Putamen (tissue), 1 donor: ENCODE measurements around the gene PIGBOS1.
"Not testable (repeated sequence)": the region's sequence is repeated elsewhere in the genome, so short reads cannot be mapped to it uniquely, and the experiment has no call there.

Experiments
- DNase-seq: peaks from one replicate; pipeline ENCODE4 v3.0.0-alpha.2; 2016; ENCODE audit warnings: low spot score

Gene PIGBOS1

DNA sequence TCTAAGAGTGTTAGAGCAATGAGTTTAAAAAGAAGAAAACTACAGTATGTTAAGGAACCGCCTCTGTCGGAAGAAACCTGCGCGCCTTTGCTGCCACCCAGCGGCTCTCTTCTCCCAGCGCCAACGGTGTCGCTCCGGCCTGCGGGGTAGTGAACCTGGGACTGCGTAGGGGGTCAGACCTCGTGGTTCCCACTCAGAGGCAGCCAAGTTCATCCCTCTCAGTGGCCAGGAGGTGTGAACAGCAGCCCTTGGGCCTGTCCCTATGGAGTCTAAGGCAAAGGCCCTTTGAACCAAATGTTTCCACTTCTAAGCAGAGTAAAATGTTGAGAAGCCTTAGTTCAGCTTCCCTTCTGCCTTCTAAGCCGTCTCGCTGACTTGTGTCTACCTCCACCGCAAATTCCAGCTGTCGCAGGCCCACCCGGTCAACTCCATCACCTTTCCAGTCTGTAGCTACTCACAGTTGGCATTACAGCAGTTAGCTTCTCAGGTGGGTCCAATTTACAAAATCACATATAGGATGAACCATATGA, 28.3 kb downstream of the PIGBOS1 start:
- peak; percentile 58 for DNase-seq

DNA sequence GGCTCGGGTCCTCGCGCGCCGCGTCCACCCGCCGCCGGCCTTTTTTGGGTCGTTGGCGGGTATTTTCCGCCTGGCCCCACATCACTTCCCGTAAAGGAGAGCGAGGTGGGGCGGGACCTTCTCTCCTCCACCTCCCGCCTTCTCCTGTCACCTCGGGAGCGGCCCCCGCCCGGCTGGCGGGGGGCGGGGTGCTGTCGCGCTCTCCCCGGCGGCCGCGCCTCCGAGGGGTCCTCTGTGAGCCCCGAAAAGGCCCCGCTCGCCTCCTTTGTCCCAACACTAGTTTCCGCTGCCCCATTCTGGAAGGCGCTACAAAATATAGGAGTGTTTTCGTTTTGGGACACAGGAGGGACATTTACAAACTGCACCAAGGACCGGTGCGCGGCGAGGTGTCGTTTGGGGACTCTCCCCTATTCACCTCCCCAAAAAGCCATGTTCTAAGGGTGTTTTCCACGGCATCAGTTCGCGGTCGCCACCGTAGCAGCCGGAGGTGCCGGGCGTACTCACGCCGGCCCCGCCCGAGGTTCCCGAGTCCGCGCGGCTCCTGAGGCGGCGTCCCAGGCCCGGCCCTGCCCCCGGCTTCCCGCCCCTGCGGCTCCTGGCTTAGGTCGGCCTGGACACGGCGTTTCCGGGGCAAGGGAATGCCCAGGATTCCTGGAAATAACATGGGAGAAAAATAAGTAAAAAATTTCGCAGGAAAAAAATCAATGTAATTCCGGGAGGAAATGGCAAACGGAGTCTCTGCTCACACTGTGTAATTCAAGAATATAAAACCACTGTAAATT, 29.0 kb downstream of the PIGBOS1 start, which contains the start of gene RAB27A:
Gene RAB27A (minus strand): TSS at position 68 of the 782 bp plus-strand sequence. CDS start 54,879 bp downstream, outside the sequence.
- no peak for DNase-seq

- no peak for DNase-seq
These were observed 29.7 kb downstream of the PIGBOS1 start for GRCh38 chr15:55289011-55289745.

DNA sequence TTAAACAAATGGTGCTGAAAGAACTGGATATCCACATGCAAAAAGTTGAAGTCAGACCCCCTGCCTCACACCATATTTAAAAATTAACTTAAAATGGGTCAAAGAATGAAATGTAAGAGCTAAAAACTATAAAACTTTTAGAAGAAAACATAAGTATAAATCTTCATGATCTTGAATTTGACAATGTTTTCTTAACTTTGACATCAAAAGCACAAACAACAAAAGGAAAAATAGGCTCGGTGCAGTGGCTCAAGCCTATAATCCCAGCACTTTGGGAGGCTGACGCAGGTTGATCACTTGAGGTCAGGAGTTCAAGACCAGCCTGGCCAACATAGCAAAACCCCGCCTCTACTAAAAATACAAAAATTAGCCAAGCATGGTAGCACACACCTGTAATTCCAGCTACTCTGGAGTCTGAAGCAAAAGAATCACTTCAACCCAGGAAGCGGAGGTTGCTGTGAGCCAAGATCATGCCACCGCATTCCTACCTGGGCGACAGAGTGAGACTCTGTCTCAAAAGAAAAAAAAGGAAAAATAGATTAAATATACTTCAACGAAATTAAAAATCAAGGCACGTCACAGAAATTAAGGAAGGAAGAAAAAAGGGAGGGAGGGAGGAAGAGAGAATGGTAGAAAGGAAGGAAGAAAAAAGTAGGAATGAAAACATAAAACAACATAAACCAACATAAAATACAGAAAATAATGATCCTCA, 30.8 kb downstream of the PIGBOS1 start:
- no peak for DNase-seq

DNA sequence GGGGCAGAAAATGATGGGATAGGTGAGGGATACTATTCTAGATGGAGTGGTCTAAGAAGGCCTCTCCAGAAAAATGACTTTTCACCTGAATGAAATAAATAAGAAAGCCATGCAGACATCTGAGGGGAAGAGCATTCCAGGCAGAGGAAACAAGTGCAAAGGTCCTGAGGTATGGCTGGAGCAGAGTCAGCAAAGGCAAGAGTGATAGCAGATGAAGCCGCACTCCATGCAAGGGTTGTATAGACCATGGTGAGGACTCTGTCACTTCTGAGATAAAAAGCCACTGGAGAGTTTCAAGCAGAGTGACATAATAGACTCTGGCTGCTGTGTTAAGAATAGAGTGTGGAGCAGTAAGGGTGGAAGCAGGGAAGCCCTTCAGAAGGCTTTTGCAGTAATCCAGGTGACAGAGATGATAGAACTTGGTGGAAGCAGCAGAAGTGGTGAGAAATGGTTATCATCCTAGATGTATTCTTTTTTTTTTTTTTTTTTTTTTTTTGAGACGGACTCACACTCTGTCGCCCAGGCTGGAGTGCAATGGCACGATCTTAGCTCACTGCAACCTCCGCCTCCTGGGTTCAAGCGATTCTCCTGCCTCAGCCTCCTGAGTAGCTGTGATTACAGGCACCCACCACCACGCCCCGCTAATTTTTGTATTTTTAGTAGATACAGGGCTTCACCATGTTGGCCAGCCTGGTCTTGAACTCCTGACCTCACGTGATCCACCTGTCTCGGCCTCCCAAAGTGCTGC, 32.3 kb downstream of the PIGBOS1 start:
- DNase-seq: not testable (repeated sequence)

- DNase-seq: no peak
These were observed 34.5 kb downstream of the PIGBOS1 start for GRCh38 chr15:55284426-55284825.

- no peak for DNase-seq
These were observed 35.4 kb downstream of the PIGBOS1 start for GRCh38 chr15:55283379-55284147.

- DNase-seq: no peak
These were observed 36.6 kb downstream of the PIGBOS1 start for GRCh38 chr15:55282284-55282833.

DNA sequence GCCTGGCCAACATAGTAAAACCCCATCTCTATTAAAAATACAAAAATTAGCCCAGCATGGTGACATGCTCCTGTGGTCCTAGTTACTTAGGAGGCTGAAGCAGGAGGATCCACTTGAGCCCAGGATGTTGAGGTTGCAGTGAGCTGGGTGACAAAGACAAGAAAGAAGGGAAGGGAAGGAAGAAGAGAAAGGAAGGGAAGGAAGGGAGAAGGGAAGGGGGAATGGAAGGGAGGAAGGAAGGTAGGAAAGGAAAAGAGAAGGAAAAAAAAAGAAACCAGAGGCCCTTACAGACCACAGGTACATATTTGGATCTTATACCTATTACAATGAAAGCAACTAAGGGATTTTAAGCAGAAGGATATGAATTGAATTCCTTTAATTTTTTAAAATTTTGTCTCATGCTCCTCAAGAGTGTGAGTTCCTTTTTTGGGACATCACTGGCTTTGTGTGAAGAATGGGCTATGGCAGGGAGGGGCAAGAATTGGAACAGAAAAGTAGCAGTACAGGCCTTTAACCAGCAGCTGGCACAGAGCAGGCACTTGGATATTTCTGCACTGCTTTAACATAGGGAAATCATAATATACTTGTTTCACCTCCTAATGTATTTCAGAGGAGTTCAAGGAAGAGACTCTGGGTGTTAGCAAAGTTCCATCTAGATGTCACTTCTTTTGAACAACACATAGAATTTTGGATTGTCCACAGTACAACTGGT, 37.2 kb downstream of the PIGBOS1 start:
- no peak for DNase-seq

GRCh38 chr15:55280589-55280988, 38.3 kb downstream of the PIGBOS1 start:
- not testable (repeated sequence) for DNase-seq

- DNase-seq: no peak
These were observed 39.1 kb downstream of the PIGBOS1 start for GRCh38 chr15:55279746-55280351.

GRCh38 chr15:55279100-55279745, 39.7 kb downstream of the PIGBOS1 start:
- DNase-seq: no peak

DNA sequence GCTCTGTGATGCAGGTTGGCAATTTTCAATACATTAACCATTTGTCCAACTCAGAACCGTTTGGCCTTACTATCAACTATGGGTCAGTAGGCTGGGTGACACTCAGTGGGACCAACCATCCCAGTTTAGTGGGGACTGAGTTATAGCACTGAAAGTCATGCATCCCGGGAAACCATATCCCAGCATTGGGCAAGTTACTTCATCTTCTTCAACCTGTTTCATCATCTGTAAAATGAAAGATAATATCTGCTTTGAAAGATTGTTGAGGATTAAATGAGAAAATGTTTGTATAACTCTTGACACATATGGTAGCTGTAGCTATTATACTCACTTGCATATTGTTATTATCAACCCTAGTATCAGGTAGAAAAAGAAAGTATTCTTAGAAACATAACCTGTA, 41.2 kb downstream of the PIGBOS1 start:
- DNase-seq: no peak

DNA sequence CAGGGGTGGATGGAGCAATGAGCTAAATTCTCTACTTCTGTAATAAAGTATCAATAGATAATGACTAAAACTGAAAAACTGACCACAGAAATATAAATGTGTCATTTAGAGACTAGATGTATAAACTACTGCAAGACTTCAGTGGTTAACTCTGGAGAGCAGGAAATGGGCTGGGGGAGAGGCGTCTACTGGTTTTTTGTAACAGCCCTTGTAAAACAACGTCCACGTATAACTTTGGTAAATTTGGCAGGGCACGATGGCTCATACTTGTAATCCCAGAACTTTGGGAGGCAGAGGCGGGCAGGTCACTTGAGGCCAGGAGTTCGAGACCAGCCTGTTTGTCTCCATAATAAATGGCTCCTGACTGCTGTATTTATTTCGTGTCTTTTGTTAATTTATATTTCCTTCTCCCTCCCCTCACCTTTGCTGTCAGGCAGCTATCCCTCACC, 41.8 kb downstream of the PIGBOS1 start:
- no peak for DNase-seq

- no peak for DNase-seq
These were observed 42.6 kb downstream of the PIGBOS1 start for GRCh38 chr15:55276324-55276723.

GRCh38 chr15:55270291-55270690, 48.6 kb downstream of the PIGBOS1 start:
- DNase-seq: no peak

GRCh38 chr15:55268176-55268695, 50.7 kb downstream of the PIGBOS1 start:
- no peak for DNase-seq

DNA sequence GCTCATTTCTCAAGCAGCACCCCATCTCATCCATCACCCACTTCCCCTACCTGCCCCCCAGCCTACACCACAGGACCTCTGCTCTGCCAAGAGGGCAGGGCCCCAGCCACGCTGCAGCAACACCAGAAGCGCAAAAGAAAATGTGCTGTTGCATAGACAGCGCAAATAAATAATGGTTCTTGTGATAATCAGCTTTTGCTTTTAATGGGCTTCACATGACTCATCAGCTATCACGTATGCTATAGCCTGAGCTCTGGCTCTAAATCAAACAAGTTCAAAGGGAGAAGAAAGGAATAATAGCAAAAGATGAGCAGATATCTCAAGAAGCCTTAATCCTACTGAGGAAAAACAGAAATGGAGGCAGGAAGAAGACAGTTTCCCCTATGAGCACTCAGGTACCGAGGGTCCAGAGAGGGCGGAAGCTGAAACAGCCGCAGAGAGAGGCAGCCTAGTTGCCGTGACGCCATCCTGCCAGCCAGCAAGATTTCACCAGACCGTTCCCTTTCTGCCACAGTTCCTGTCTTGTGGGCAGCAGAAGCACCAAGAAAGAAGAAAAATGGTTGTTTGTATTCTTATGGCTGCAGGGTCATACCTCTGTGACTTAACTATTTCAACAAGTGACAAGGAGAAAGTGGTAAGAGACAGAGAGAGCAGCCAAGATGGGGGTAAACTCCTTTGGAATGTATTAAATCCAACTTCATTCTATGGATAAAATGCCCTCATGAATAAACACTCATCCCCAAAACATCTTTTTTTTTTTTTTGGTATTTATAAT, 51.3 kb downstream of the PIGBOS1 start:
- DNase-seq: no peak
